GM23338 (cell line): ENCODE measurements around the gene PPL. TPM values are rescaled to one million over a fixed set of nuclear protein-coding genes. Genes with fewer than 3 reads are reported as not detected.
"Not testable (repeated sequence)": the region's sequence is repeated elsewhere in the genome, so short reads cannot be mapped to it uniquely, and the experiment has no call there.

ENCODE experiments used
- ATAC-seq: fragments of 200-7000 bp; cut with Tn5 transposase; 3 replicates; pipeline ENCODE4 v1.9.1; 2020
- DNase-seq: peaks from one replicate; pipeline ENCODE4 v3.0.0-alpha.2; 2015; ENCODE audit warnings: low spot score
- H2AFZ ChIP-seq: fragments of 200-600 bp; sonication (generic); 2 replicates; pipeline ENCODE4 v1.8.0; 2016; ENCODE audit warnings: antibody characterized with exemption, mild to moderate bottlenecking, moderate library complexity
- H3F3A ChIP-seq: fragments of 200-600 bp; sonication (generic); replicated peaks from 2 replicates; pipeline ENCODE4 v1.8.0; 2017; ENCODE audit warnings: antibody characterized with exemption, mixed run types, low read depth
- H3K27ac ChIP-seq: fragments of 200-600 bp; sonication (generic); 2 replicates; pipeline ENCODE4 v1.6.1; 2016; ENCODE audit warnings: low read depth
- H3K27me3 ChIP-seq: fragments of 200-600 bp; sonication (generic); 2 replicates; pipeline ENCODE4 v1.8.0; 2016; ENCODE audit warnings: mild to moderate bottlenecking, mixed run types, moderate library complexity; ENCODE audit not compliant: insufficient read depth
- H3K36me3 ChIP-seq: fragments of 200-600 bp; sonication (generic); 2 replicates; pipeline ENCODE4 v1.8.0; 2016; ENCODE audit warnings: mild to moderate bottlenecking; ENCODE audit not compliant: insufficient read depth
- H3K4me1 ChIP-seq: fragments of 200-600 bp; sonication (generic); 2 replicates; pipeline ENCODE4 v1.8.0; 2016; ENCODE audit warnings: mild to moderate bottlenecking, moderate library complexity; ENCODE audit not compliant: insufficient read depth
- H3K4me2 ChIP-seq: fragments of 200-600 bp; sonication (generic); 2 replicates; pipeline ENCODE4 v1.7.1; 2017; ENCODE audit warnings: mixed run types
- H3K4me3 ChIP-seq: fragments of 200-600 bp; sonication (generic); 2 replicates; pipeline ENCODE4 v1.6.1; 2016; ENCODE audit warnings: mixed run types
- H3K79me2 ChIP-seq: fragments of 200-600 bp; sonication (generic); replicated peaks from 2 replicates; pipeline ENCODE4 v1.8.0; 2017; ENCODE audit warnings: mild to moderate bottlenecking; ENCODE audit not compliant: insufficient read depth
- H3K9me2 ChIP-seq: fragments of 200-600 bp; sonication (generic); 2 replicates; pipeline ENCODE4 v1.8.0; 2017; ENCODE audit not compliant: insufficient read depth
- H4K20me1 ChIP-seq: fragments of 200-600 bp; sonication (generic); replicated peaks from 2 replicates; pipeline ENCODE4 v1.8.0; 2017; ENCODE audit warnings: mild to moderate bottlenecking; ENCODE audit not compliant: insufficient read depth
- H3K27ac Mint-ChIP-seq: 2 replicates; pipeline ENCODE4 v1.8.0; 2020; ENCODE audit warnings: inconsistent platforms, mild to moderate bottlenecking, moderate library complexity, mixed read lengths
- H3K27me3 Mint-ChIP-seq: 3 replicates; pipeline ENCODE4 v1.8.0; 2022; ENCODE audit warnings: low read depth, mild to moderate bottlenecking, moderate library complexity, mixed read lengths, inconsistent platforms; ENCODE audit not compliant: insufficient read depth, poor library complexity
- H3K36me3 Mint-ChIP-seq: 3 replicates; pipeline ENCODE4 v1.8.0; 2021; ENCODE audit warnings: low read depth, mild to moderate bottlenecking, inconsistent platforms, moderate library complexity, mixed read lengths
- H3K4me1 Mint-ChIP-seq: 3 replicates; pipeline ENCODE4 v1.8.0; 2020; ENCODE audit warnings: mild to moderate bottlenecking, inconsistent platforms, mixed read lengths
- H3K4me3 Mint-ChIP-seq: 3 replicates; pipeline ENCODE4 v1.8.0; 2021; ENCODE audit warnings: moderate library complexity, mild to moderate bottlenecking, inconsistent platforms, mixed read lengths
- H3K9me3 Mint-ChIP-seq: 3 replicates; pipeline ENCODE4 v1.8.0; 2020; ENCODE audit warnings: moderate library complexity, mild to moderate bottlenecking, inconsistent platforms, mixed read lengths
- CREB1 ChIP-seq: fragments of 250-450 bp; sonication (Bioruptor Pico); IDR thresholded peaks from 2 replicates; pipeline ENCODE4 v1.5.0; 2020; ENCODE audit warnings: low read depth, mild to moderate bottlenecking, moderate library complexity
- EZH2phosphoT487 ChIP-seq: fragments of 200-600 bp; sonication (generic); IDR thresholded peaks from one replicate; pipeline ENCODE4 v1.8.1; 2018; ENCODE audit warnings: antibody characterized with exemption; ENCODE audit not compliant: unreplicated experiment
- JUNB ChIP-seq: IDR thresholded peaks from one replicate; pipeline ENCODE4 v1.6.1; 2016; ENCODE audit warnings: antibody characterized with exemption; ENCODE audit not compliant: unreplicated experiment
- POLR2AphosphoS5 ChIP-seq: IDR thresholded peaks from 2 replicates; pipeline ENCODE4 v1.6.1; 2016; ENCODE audit warnings: antibody characterized with exemption, low read depth
- REST ChIP-seq: IDR thresholded peaks from one replicate; pipeline ENCODE4 v1.6.1; 2018; ENCODE audit warnings: antibody characterized with exemption; ENCODE audit not compliant: unreplicated experiment
- STAT1 ChIP-seq: IDR thresholded peaks from one replicate; pipeline ENCODE4 v1.6.1; 2016; ENCODE audit warnings: antibody characterized with exemption; ENCODE audit not compliant: unreplicated experiment
- ZNF114 ChIP-seq: fragments of 250-450 bp; sonication (Bioruptor Pico); IDR thresholded peaks from 2 replicates; pipeline ENCODE4 v1.5.0; 2020; ENCODE audit warnings: mild to moderate bottlenecking, moderate library complexity
- polyA plus RNA-seq: library from polyadenylated mRNA; unstranded; fragments of >200 nt; fragmentation: Nextera tagmentation; extraction: Ambion mirVana; gene quantifications from 2 replicates; pipeline ENCODE4 v1.2.1, GENCODE V29; 2016
- total RNA-seq: library from RNA; depleted of rRNA; stranded (reverse); fragments of >200 nt; shearing (Covaris generic); gene quantifications from 2 replicates; pipeline ENCODE4 v1.2.3, GENCODE V29; 2014
- TF ChIP-seq, protein P1 (sequence below): fragments of 250-450 bp; sonication (Bioruptor Pico); IDR thresholded peaks from 2 replicates; pipeline ENCODE4 v1.5.0; 2020; ENCODE audit warnings: mild to moderate bottlenecking, moderate library complexity

The PPL gene
- total and polyA plus RNA-seq, 2 experiments from 2014 or later = 10.6 to 31.7 TPM

DNA sequence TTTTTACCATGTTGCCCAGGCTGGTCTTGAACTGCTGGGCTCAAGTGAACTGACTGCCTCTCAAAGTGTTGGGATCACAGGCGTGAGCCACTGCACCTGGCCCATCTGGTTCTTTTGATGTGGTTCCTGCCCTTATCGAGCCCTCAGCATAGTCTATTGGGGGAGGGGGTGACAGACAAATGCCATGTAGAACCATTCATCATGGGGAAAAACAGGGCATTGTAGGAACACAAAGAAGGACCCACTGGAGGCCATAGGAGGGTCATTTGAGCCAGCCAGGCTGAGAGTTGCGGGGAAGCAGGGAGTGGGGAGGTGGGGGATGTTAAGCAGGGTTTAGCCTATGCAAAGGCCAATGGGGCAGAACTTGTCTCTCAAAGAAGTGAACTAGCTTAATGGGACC is 33.1 kb upstream of the PPL start (continued):
- TF ChIP-seq, protein P1, sequence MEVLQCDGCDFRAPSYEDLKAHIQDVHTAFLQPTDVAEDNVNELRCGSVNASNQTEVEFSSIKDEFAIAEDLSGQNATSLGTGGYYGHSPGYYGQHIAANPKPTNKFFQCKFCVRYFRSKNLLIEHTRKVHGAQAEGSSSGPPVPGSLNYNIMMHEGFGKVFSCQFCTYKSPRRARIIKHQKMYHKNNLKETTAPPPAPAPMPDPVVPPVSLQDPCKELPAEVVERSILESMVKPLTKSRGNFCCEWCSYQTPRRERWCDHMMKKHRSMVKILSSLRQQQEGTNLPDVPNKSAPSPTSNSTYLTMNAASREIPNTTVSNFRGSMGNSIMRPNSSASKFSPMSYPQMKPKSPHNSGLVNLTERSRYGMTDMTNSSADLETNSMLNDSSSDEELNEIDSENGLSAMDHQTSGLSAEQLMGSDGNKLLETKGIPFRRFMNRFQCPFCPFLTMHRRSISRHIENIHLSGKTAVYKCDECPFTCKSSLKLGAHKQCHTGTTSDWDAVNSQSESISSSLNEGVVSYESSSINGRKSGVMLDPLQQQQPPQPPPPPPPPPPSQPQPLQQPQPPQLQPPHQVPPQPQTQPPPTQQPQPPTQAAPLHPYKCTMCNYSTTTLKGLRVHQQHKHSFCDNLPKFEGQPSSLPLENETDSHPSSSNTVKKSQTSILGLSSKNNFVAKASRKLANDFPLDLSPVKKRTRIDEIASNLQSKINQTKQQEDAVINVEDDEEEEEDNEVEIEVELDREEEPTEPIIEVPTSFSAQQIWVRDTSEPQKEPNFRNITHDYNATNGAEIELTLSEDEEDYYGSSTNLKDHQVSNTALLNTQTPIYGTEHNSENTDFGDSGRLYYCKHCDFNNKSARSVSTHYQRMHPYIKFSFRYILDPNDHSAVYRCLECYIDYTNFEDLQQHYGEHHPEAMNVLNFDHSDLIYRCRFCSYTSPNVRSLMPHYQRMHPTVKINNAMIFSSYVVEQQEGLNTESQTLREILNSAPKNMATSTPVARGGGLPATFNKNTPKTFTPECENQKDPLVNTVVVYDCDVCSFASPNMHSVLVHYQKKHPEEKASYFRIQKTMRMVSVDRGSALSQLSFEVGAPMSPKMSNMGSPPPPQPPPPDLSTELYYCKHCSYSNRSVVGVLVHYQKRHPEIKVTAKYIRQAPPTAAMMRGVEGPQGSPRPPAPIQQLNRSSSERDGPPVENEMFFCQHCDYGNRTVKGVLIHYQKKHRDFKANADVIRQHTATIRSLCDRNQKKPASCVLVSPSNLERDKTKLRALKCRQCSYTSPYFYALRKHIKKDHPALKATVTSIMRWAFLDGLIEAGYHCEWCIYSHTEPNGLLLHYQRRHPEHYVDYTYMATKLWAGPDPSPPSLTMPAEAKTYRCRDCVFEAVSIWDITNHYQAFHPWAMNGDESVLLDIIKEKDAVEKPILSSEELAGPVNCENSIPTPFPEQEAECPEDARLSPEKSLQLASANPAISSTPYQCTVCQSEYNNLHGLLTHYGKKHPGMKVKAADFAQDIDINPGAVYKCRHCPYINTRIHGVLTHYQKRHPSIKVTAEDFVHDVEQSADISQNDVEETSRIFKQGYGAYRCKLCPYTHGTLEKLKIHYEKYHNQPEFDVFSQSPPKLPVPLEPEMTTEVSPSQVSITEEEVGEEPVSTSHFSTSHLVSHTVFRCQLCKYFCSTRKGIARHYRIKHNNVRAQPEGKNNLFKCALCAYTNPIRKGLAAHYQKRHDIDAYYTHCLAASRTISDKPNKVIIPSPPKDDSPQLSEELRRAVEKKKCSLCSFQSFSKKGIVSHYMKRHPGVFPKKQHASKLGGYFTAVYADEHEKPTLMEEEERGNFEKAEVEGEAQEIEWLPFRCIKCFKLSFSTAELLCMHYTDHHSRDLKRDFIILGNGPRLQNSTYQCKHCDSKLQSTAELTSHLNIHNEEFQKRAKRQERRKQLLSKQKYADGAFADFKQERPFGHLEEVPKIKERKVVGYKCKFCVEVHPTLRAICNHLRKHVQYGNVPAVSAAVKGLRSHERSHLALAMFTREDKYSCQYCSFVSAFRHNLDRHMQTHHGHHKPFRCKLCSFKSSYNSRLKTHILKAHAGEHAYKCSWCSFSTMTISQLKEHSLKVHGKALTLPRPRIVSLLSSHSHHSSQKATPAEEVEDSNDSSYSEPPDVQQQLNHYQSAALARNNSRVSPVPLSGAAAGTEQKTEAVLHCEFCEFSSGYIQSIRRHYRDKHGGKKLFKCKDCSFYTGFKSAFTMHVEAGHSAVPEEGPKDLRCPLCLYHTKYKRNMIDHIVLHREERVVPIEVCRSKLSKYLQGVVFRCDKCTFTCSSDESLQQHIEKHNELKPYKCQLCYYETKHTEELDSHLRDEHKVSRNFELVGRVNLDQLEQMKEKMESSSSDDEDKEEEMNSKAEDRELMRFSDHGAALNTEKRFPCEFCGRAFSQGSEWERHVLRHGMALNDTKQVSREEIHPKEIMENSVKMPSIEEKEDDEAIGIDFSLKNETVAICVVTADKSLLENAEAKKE (CRISPR knock-in tag) = no peak
- TF ChIP-seq STAT1 (no peak), POLR2AphosphoS5 (no peak), ZNF114 (CRISPR knock-in tag) (no peak), EZH2phosphoT487 (no peak)

DNA sequence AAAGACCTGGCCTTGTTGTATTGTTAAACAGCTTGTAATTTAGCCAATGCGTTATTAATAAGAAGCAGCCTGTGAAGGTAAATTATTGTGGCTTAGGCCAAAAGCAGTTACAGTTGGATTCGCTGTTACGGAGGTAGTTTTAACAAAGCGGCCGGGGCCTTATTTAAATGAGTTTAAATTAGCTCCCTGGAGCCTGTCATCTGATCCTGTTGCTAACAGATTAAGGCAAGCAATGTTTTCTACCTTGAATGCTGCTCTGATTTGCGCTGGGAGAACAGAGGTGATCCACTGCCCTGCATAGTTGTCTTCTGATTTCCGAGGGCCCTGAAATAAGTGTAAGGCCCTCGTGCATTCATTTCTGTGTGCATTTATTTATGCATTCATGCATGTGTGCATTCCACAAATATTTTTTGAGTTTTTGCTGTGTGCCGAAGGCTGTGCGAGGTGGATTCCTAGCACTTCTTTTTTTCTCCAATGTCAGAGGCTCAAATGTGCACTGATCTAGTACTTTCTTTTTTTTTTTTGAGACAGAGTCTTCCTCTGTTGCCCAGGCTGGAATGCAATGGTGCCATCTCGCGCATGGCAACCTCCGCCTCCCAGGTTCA is 32.0 kb upstream of the PPL start:
- H3K4me1 ChIP-seq = peaks cover 31% of the 10 kb centered on the region
- H3K4me1 Mint-ChIP-seq = peaks cover 30% of the 10 kb centered on the region
- no peaks in the 10 kb centered on the region for H3K9me3 Mint-ChIP-seq
- ATAC-seq (peak; percentile 69), DNase-seq (peak; percentile 80)
- H3K9me2 ChIP-seq = no peaks in the 10 kb centered on the region
- peaks cover 19% of the 10 kb centered on the region for H3F3A ChIP-seq
- H3K27ac Mint-ChIP-seq = peak overlapping the region; percentile 94
- H3K36me3 ChIP-seq = no peaks in the 10 kb centered on the region
- H3K27me3 Mint-ChIP-seq = peaks cover 18% of the 10 kb centered on the region
- no peaks in the 10 kb centered on the region for H3K79me2 ChIP-seq
- no peaks in the 10 kb centered on the region for H3K27me3 ChIP-seq
- H4K20me1 ChIP-seq = no peaks in the 10 kb centered on the region
- H3K4me2 ChIP-seq = peak overlapping the region; percentile 34
- TF ChIP-seq CREB1 (CRISPR knock-in tag) (no peak), REST (no peak), JUNB (no peak)
- peak overlapping the region; percentile 8 for H3K4me3 ChIP-seq
- peak overlapping the region; percentile 70 for H2AFZ ChIP-seq
- no peaks in the 10 kb centered on the region for H3K36me3 Mint-ChIP-seq
- peak overlapping the region; percentile 78 for H3K27ac ChIP-seq
- H3K4me3 Mint-ChIP-seq = peak overlapping the region; percentile 40

- Histone ChIP-seq H2AFZ (peak overlapping the region; percentile 70), H3K4me2 (peak overlapping the region; percentile 34), H3F3A (peaks cover 19% of the 10 kb centered on the region), H3K4me1 (peaks cover 31% of the 10 kb centered on the region), H3K27ac (peak overlapping the region; percentile 78), H3K4me3 (peak overlapping the region; percentile 8)
- DNase-seq, H3K79me2 ChIP-seq, H4K20me1 ChIP-seq, H3K36me3 Mint-ChIP-seq, H3K4me3 Mint-ChIP-seq, H3K36me3 ChIP-seq, H3K9me2 ChIP-seq, H3K9me3 Mint-ChIP-seq, H3K27me3 ChIP-seq: not testable (repeated sequence)
- Mint-ChIP-seq H3K4me1 (peaks cover 28% of the 10 kb centered on the region), H3K27me3 (peaks cover 16% of the 10 kb centered on the region), H3K27ac (peak overlapping the region; percentile 94)
- ATAC-seq = peak; percentile 5; the same call in 2 of the 3 replicates
Measured at GRCh38 chr16:4968278-4968677, 31.3 kb upstream of the PPL start.
